Measurements from ENCODE around the gene CRTC1.
A peak's percentile ranks its signal among the peaks of the same experiment; 100 is the strongest.
"Not testable (repeated sequence)": the region's sequence is repeated elsewhere in the genome, so short reads cannot be mapped to it uniquely, and the experiment has no call there.

Gene CRTC1

DNA sequence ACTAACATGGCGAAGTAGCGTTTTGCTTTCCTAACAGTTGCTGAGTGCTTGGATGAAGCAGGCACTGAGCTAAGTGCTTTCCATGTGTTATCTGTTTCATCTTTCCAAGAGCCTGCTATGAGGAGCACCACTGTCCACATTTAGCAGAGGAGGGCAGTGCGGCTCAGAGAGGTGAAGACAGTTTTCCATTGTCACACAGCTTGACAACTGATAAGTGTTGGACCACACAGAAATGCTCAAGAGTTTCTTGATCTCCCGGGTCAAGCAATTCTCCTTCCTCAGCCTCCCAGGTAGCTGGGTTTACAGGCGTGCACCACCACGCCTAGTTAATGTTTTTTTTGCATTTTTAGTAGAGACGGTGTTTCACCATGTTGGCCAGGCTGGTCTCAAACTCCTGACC is 6.8 kb upstream of the CRTC1 start:
- H3K4me3 ChIP-seq (ENCODE audit: low read depth, low read length), result no peak overlapping the region
- TF ChIP-seq, protein P1, sequence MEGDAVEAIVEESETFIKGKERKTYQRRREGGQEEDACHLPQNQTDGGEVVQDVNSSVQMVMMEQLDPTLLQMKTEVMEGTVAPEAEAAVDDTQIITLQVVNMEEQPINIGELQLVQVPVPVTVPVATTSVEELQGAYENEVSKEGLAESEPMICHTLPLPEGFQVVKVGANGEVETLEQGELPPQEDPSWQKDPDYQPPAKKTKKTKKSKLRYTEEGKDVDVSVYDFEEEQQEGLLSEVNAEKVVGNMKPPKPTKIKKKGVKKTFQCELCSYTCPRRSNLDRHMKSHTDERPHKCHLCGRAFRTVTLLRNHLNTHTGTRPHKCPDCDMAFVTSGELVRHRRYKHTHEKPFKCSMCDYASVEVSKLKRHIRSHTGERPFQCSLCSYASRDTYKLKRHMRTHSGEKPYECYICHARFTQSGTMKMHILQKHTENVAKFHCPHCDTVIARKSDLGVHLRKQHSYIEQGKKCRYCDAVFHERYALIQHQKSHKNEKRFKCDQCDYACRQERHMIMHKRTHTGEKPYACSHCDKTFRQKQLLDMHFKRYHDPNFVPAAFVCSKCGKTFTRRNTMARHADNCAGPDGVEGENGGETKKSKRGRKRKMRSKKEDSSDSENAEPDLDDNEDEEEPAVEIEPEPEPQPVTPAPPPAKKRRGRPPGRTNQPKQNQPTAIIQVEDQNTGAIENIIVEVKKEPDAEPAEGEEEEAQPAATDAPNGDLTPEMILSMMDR (IDR thresholded peaks at IDR 0.05; ENCODE audit: borderline replicate concordance, insufficient read depth, low read depth, low read length), result no peak

DNA sequence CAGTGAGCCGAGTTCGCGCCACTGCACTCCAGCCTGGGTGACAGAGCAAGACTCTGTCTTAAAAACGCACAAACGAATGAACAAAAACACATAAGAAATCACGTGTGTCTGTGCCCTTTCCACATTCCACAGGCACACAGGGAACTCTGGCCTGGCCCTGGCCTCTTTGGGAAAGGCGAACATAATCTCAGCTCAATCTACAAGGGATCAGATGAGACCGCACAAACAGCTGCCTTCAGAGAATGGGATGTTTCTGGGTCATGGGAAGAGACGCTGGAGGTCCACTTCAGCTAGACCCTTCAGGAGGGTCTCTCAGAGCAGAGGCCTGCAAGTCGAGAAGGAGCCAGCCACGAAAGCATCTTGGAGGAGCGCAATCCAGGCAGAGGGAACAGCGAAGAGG is 6.3 kb upstream of the CRTC1 start:
- TF ChIP-seq, protein P1 (IDR thresholded peaks at IDR 0.05; ENCODE audit: borderline replicate concordance, insufficient read depth, low read depth, low read length), result no peak
- H3K4me3 ChIP-seq (ENCODE audit: low read depth, low read length), result no peak overlapping the region

DNA sequence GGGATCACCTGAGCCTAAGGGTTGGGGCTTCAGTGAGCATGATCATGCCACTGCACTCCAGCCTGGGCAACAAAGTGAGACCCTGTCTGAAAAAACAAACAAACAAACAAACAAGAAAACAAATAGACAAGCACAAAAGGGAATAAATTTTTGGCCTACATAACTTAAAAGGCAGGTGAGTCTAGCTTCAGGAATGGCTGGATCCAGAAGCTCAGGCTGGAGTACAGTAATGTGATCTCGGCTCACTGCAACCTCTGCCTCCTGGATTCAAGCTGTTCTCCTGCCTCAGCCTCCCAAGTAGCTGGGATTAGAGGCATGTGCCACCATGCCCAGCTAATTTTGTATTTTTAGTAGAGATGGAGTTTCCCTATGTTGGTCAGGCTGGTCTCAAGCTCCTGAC is 3.3 kb upstream of the CRTC1 start:
- H3K4me3 ChIP-seq (ENCODE audit: low read depth, low read length), result not testable (repeated sequence)

DNA sequence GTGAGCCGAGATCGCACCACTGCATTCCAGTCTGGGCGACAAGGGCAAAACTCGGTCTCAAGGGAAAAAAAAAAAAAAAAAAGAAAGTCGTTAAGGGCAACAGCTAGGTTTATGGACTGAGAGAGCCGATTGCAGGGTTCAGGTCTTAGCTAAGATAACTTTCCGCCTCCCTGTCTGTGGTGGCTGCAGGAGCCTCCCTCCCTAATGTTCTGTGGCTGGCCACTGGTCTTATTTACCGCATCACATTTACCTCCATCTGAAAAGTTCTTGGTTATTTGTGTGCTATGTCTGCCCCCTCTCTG is 722 bp upstream of the CRTC1 start:
- TF ChIP-seq, protein P1 (IDR thresholded peaks at IDR 0.05; ENCODE audit: borderline replicate concordance, insufficient read depth, low read depth, low read length), result no peak
- H3K4me3 ChIP-seq (ENCODE audit: low read depth, low read length), result peak overlapping the region; percentile 47

DNA sequence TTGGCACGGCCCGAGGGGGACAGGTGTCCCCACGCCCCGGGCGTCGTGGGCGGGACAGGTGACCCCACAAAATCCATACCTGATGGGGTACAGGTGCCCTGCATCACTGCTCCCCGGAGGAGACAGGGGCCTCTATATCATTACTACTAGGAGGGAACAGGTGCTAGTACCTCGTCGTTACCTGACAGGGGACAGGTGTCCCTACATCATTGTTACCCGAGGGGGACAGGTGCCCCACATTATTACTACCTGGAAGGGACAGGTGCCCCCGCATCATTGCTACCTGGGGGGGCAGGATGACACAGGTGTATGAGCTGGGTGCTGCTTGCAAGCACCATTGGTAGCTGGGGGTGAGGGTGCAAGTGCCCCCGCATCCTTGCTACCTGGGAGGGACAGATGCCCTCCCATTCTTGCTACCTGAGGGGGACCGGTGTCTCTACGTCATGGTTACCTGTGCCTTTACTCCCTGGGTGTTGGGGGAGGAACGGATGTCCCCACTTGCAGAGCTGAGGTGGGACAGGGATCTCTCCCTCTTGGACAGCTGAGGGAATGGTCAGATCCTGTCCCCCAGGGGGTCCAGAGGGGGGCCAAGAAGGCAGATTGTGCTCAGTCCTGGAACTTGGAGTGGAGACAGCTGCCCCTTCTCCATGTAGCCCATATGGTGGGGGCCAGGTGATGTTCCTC is 620 bp downstream of the CRTC1 start:
- peak overlapping the region; percentile 75 for H3K4me3 ChIP-seq (ENCODE audit: low read depth, low read length)
- TF ChIP-seq, protein P1 (IDR thresholded peaks at IDR 0.05; ENCODE audit: borderline replicate concordance, insufficient read depth, low read depth, low read length), result no peak

GRCh38 chr19:18684642-18684993 is 1.1 kb downstream of the CRTC1 start:
- H3K4me3 ChIP-seq (ENCODE audit: low read depth, low read length), result no peak overlapping the region
- TF ChIP-seq, protein P1 (IDR thresholded peaks at IDR 0.05; ENCODE audit: borderline replicate concordance, insufficient read depth, low read depth, low read length), result no peak

DNA sequence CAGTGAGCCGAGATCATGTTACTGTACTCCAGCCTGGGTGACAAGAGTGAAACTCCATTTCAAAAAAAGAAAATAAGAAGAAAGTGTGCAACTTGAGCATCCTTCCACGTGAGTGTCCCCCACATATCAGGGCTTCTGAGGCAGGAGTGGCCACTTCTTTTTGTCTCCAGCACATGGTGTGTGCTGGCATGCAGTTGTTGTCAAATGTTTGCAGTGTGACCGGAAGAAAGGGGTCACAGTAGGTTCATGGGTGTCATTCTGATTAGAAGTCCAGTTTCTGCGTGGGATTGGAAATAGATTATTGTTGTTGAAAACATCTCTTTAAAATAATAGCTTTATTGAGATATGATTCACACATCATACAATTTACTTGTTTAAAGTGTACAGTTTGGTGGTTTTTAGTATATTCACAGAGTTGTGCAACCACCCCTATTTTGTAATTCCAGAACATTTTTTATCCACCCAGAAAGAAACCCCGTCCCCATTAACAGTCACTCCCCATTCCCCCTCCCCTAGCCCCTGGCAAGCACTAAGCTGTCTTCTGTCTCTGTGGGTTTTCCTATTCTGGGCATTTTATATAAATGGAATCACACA is 2.2 kb downstream of the CRTC1 start:
- no peak overlapping the region for H3K4me3 ChIP-seq (ENCODE audit: low read depth, low read length)
- TF ChIP-seq, protein P1 (IDR thresholded peaks at IDR 0.05; ENCODE audit: borderline replicate concordance, insufficient read depth, low read depth, low read length), result no peak
